ENCODE data around the gene PPP2R5E.

The PPP2R5E gene

DNA sequence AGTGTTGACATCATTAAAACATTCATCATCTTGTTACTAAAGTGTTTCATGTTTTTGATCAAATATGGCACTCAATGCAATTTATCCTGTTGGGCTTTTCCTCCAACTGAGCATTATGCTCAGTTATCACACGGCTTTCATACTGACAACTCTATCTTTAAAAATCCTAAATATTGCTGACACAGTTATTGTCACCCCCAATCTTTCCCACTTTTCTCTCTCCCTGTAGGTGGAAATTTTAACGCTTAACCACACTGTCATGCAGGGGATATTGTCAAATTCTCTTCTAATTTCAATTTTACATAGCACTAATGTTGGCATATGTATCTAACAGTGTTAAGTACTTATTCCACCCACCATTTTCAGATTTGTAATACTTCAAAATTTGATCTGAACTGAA, 164.7 kb downstream of the PPP2R5E start:
- TF ChIP-seq POLR2AphosphoS5 (IDR thresholded peaks at IDR 0.05; ENCODE audit: low read depth, low read length) (no peak), REST (IDR thresholded peaks at IDR 0.05; ENCODE audit: insufficient read depth in 1 of 2, low read depth in 2 of 2, low read length in 2 of 2) (no peak), SIN3A (IDR thresholded peaks at IDR 0.05; ENCODE audit: borderline replicate concordance, insufficient read depth, low read length) (no peak), TAF1 (IDR thresholded peaks at IDR 0.05; ENCODE audit: borderline replicate concordance, insufficient read depth, low read length) (no peak), FOXP2 (optimal IDR thresholded peaks at IDR 0.05; ENCODE audit: borderline replicate concordance, extremely low read depth, extremely low read length, insufficient read depth) (no peak)

DNA sequence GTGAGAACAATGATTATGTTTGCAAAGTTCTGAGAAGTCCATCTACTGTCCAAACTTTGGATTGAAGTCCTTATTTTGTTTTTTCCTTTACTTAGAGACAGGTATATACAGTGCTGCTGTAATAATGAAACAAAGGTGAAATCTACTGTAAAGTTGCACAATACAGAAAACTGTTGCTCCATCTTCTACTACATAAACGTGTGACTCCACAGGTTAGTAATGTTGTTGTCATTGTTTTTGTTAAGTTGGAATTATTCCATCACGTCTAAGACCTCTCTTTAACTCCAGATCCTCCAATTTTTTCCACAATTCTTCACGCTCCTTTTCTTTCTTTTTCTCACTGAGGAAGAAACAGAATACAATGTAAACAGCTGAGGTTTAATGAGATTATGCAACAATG, 167.4 kb downstream of the PPP2R5E start:
- no peak for TF ChIP-seq SIN3A (IDR thresholded peaks at IDR 0.05; ENCODE audit: borderline replicate concordance, insufficient read depth, low read length)
- no peak for TF ChIP-seq TAF1 (IDR thresholded peaks at IDR 0.05; ENCODE audit: borderline replicate concordance, insufficient read depth, low read length)
- TF ChIP-seq POLR2AphosphoS5 (IDR thresholded peaks at IDR 0.05; ENCODE audit: low read depth, low read length) = no peak
- TF ChIP-seq REST (IDR thresholded peaks at IDR 0.05; ENCODE audit: insufficient read depth in 1 of 2, low read depth in 2 of 2, low read length in 2 of 2) = no peak
- no peak for TF ChIP-seq FOXP2 (optimal IDR thresholded peaks at IDR 0.05; ENCODE audit: borderline replicate concordance, extremely low read depth, extremely low read length, insufficient read depth)

GRCh38 chr14:63371033-63371432, 172.1 kb downstream of the PPP2R5E start:
- no peak for TF ChIP-seq TAF1 (IDR thresholded peaks at IDR 0.05; ENCODE audit: borderline replicate concordance, insufficient read depth, low read length)
- no peak for TF ChIP-seq POLR2AphosphoS5 (IDR thresholded peaks at IDR 0.05; ENCODE audit: low read depth, low read length)
- no peak for TF ChIP-seq SIN3A (IDR thresholded peaks at IDR 0.05; ENCODE audit: borderline replicate concordance, insufficient read depth, low read length)
- TF ChIP-seq REST (IDR thresholded peaks at IDR 0.05; ENCODE audit: insufficient read depth in 1 of 2, low read depth in 2 of 2, low read length in 2 of 2) = no peak
- TF ChIP-seq FOXP2 (optimal IDR thresholded peaks at IDR 0.05; ENCODE audit: borderline replicate concordance, extremely low read depth, extremely low read length, insufficient read depth) = no peak

DNA sequence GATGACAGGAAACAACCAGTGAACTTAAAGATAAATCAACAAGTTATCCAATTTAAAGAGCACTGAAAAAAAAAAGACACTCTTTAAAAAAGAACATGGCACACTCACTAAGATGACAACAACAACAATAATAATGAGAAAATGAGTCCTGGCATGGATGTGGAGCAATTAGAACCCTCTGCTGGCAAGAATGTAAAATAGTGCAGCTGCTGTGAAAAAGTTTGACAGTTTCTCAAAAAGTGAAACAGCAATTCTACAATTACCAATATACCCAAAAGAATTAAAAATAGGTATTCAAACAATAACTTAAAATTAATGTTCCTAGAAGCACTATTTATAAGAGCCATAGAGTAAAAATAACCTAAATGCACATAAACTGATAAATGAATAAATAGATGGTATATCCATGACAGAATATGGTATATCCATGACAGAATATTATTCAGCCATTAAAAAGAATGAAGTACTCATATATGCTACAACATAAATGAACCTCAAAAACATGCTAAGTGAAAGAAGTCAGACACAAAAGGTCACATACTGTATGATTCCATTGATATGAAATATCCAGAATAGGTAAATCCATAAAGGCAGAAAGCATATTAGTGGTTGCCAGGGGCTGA, 175.3 kb downstream of the PPP2R5E start:
- TF ChIP-seq SIN3A (IDR thresholded peaks at IDR 0.05; ENCODE audit: borderline replicate concordance, insufficient read depth, low read length) (no peak), POLR2AphosphoS5 (IDR thresholded peaks at IDR 0.05; ENCODE audit: low read depth, low read length) (no peak), FOXP2 (optimal IDR thresholded peaks at IDR 0.05; ENCODE audit: borderline replicate concordance, extremely low read depth, extremely low read length, insufficient read depth) (no peak)

DNA sequence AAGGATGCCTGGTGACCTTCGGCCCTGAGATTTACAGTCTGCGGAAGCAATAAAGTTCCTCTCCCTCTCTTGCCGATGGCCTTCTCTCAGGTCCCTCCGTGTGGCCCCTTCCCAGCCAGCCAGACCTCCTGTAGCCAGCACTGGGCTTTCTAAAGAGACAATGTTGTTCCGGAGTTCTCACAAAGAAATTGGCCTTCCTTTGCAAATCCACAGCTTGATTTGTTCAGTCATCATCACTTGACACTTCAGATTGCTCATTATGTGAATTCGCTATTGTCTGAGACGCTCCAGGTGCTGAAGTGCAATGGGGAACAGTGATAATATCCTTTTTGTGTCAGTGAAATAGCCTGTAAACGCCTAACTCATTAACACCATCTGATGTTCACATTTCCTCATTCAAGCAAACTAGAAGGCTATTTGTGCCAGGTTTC, 180.8 kb downstream of the PPP2R5E start:
- no peak for TF ChIP-seq TAF1 (IDR thresholded peaks at IDR 0.05; ENCODE audit: borderline replicate concordance, insufficient read depth, low read length)

DNA sequence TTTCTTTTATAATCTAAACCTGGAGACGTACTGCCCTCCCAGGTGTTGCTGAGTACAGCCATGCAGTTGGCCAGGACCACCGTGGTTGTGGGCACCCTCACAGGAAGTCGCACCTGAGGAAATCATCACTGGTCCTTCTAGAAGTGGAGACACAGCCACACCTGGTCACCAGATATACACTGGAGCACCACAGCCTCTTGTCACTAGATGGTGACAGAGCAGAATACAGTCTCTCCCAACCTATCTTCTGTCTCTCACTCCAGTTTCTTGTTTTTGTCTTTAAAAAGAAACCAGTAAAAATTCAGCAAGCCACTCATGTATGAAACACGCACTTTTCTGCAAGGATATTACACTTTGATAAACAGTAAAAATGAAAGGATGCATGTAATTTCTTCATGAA, 181.4 kb downstream of the PPP2R5E start:
- TF ChIP-seq FOXP2 (optimal IDR thresholded peaks at IDR 0.05; ENCODE audit: borderline replicate concordance, extremely low read depth, extremely low read length, insufficient read depth) (no peak), SIN3A (IDR thresholded peaks at IDR 0.05; ENCODE audit: borderline replicate concordance, insufficient read depth, low read length) (no peak), REST (IDR thresholded peaks at IDR 0.05; ENCODE audit: insufficient read depth in 1 of 2, low read depth in 2 of 2, low read length in 2 of 2) (no peak), TAF1 (IDR thresholded peaks at IDR 0.05; ENCODE audit: borderline replicate concordance, insufficient read depth, low read length) (no peak)
